Natural killer cell (primary cell): Measurements from ENCODE around the gene MELTF. TPM values are rescaled to one million over a fixed set of nuclear protein-coding genes. Genes with fewer than 3 reads are reported as not detected.
A peak's percentile ranks its signal among the peaks of the same experiment; 100 is the strongest.

ENCODE experiments used
- ATAC-seq, 3 donors: fragments of 150-1000 bp in 2 of 3; fragments of 200-7000 bp in 1 of 3; cut with Tn5 transposase; 1 replicate in 1 of 3; 2 replicates in 2 of 3; pipeline ENCODE4 v1.10.0; 2021; ENCODE audit warnings: mild to moderate bottlenecking in 2 of 3, moderate library complexity in 2 of 3
- DNase-seq, 2 donors: peaks; one replicate each; pipeline versions ENCODE4 v3.0.0 to v3.0.0-alpha.2; 2013 to 2021; ENCODE audit warnings: mixed read lengths in 1 of 2
- H3K27ac ChIP-seq: one replicate; pipeline ENCODE4 v1.5.1; 2013; ENCODE audit warnings: mild to moderate bottlenecking, low read length
- H3K27me3 ChIP-seq: one replicate; pipeline ENCODE4 v1.6.1; 2013; ENCODE audit warnings: low read length; ENCODE audit not compliant: control insufficient read depth, insufficient read depth
- H3K36me3 ChIP-seq: one replicate; pipeline ENCODE4 v1.6.1; 2013; ENCODE audit warnings: low read length; ENCODE audit not compliant: control insufficient read depth, insufficient read depth
- H3K4me1 ChIP-seq: one replicate; pipeline ENCODE4 v1.6.1; 2013; ENCODE audit warnings: low read length; ENCODE audit not compliant: control insufficient read depth, insufficient read depth
- H3K4me3 ChIP-seq: one replicate; pipeline ENCODE4 v1.5.1; 2013; ENCODE audit warnings: low read length
- H3K9me3 ChIP-seq: one replicate; pipeline ENCODE4 v1.6.1; 2013; ENCODE audit warnings: low read length; ENCODE audit not compliant: control insufficient read depth, insufficient read depth
- H3K27ac Mint-ChIP-seq, 2 donors: one replicate each; pipeline ENCODE4 v1.8.0; 2022; ENCODE audit warnings: mild to moderate bottlenecking in 2 of 2, mixed read lengths in 2 of 2, moderate library complexity in 1 of 2
- H3K27me3 Mint-ChIP-seq, 2 donors: one replicate each; pipeline ENCODE4 v1.8.0; 2022; ENCODE audit warnings: low read depth in 2 of 2, mixed read lengths in 2 of 2
- H3K36me3 Mint-ChIP-seq: one replicate; pipeline ENCODE4 v1.8.0; 2022; ENCODE audit warnings: mixed read lengths
- H3K4me1 Mint-ChIP-seq, 2 donors: one replicate each; pipeline ENCODE4 v1.8.0; 2022; ENCODE audit warnings: mixed read lengths in 2 of 2
- H3K4me3 Mint-ChIP-seq: one replicate; pipeline ENCODE4 v1.8.0; 2022; ENCODE audit warnings: mild to moderate bottlenecking, moderate library complexity, mixed read lengths
- H3K9me3 Mint-ChIP-seq, 2 donors: one replicate each; pipeline ENCODE4 v1.8.0; 2022; ENCODE audit warnings: mixed read lengths in 2 of 2
- CTCF ChIP-seq: fragments of 200-600 bp; IDR thresholded peaks from one replicate; pipeline ENCODE4 v1.8.0; 2022; ENCODE audit warnings: antibody characterized with exemption
- WGBS: methylation state at CpG from one replicate; pipeline ENCODE4 v1.1.7; 2013; ENCODE audit warnings: missing lambda C conversion rate; ENCODE audit not compliant: insufficient coverage; 5-methylcytosine and 5-hydroxymethylcytosine counted together
- intact Hi-C: fragments of 100-400 bp; cut with micrococcal nuclease; formaldehyde crosslinking; loops from one replicate; pipeline ENCODE4 v1.14.2; 2022
- total RNA-seq, 4 donors: library from RNA; stranded (reverse); fragments of 120-200 nt in 1 of 4; gene quantifications; one replicate each; pipeline versions ENCODE4 v1.2.3 to v1.2.4, GENCODE V29; 2013 to 2022

Gene MELTF
- total RNA-seq, 3 donors from 2014 or later (not counting 1 experiment from before 2014, with no cell fraction given), result 2.4 to 4.3 (median 4.0) TPM

- H3K27me3 ChIP-seq, result no peaks in the 10 kb centered on the region
- H3K27ac Mint-ChIP-seq, result no peak overlapping the region
- DNase-seq (peak in 1 of 2 donors; percentile 9), ATAC-seq (no peak)
- peaks cover 14% of the 10 kb centered on the region for H3K4me1 ChIP-seq
- no peaks in the 10 kb centered on the region for H3K9me3 Mint-ChIP-seq
- no peak overlapping the region for H3K4me3 ChIP-seq
- no peak for TF ChIP-seq CTCF
- H3K36me3 Mint-ChIP-seq, result no peaks in the 10 kb centered on the region
- no peaks in the 10 kb centered on the region for H3K27me3 Mint-ChIP-seq
- H3K4me3 Mint-ChIP-seq, result no peak overlapping the region
- H3K4me1 Mint-ChIP-seq, result peaks cover 5 to 24% of the 10 kb centered on the region in 2 donors
- intact Hi-C loops, result loop anchor here (5.0 kb wide), 1 partner anchor 428 kb away; no protein-coding TSS in a partner anchor
- no peaks in the 10 kb centered on the region for H3K36me3 ChIP-seq
- 95% methylated on average over 10 of the region's 10 CpGs for WGBS
- no peak overlapping the region for H3K27ac ChIP-seq
- H3K9me3 ChIP-seq, result no peaks in the 10 kb centered on the region
Measured at GRCh38 chr3:196965804-196966173, 63.8 kb downstream of the MELTF start.

GRCh38 chr3:196965112-196965803, 64.4 kb downstream of the MELTF start:
- peaks cover 5 to 19% of the 10 kb centered on the region in 2 donors for H3K4me1 Mint-ChIP-seq
- Histone ChIP-seq H3K4me1 (peaks cover 12% of the 10 kb centered on the region), H3K9me3 (no peaks in the 10 kb centered on the region), H3K27ac (no peak overlapping the region), H3K4me3 (no peak overlapping the region), H3K36me3 (no peaks in the 10 kb centered on the region), H3K27me3 (no peaks in the 10 kb centered on the region)
- no peak for TF ChIP-seq CTCF
- DNase-seq (peak in 1 of 2 donors; percentile 8), ATAC-seq (no peak)
- 93% methylated on average over 11 of the region's 11 CpGs for WGBS
- intact Hi-C loops, result loop anchor here (5.0 kb wide), 1 partner anchor 428 kb away; no protein-coding TSS in a partner anchor
- no peak overlapping the region for H3K27ac Mint-ChIP-seq
- H3K27me3 Mint-ChIP-seq, result no peaks in the 10 kb centered on the region
- H3K9me3 Mint-ChIP-seq, result no peaks in the 10 kb centered on the region
- H3K4me3 Mint-ChIP-seq, result no peak overlapping the region
- H3K36me3 Mint-ChIP-seq, result no peaks in the 10 kb centered on the region

DNA sequence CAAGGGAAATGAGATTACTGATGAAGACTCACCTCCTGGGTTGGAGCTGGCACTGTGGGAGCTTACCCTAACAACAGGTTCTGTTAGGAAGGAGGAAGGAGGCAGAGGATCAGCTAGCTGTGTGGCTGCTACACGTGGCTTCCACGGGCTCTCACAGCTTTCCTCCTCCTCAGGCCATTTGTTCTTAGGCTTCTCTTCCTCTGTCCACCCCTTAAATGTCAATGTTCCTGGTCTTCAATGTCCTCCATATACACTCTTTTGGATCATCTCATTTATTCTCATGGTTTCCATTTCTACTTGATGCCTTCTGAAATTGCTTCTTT, 66.0 kb downstream of the MELTF start:
- H3K4me3 ChIP-seq, result no peak overlapping the region
- H3K27ac ChIP-seq, result no peak overlapping the region
- H3K9me3 Mint-ChIP-seq, result no peaks in the 10 kb centered on the region
- H3K36me3 ChIP-seq, result no peaks in the 10 kb centered on the region
- no peaks in the 10 kb centered on the region for H3K27me3 Mint-ChIP-seq
- no peaks in the 10 kb centered on the region for H3K36me3 Mint-ChIP-seq
- 92% methylated on average over 2 of the region's 2 CpGs for WGBS
- no peaks in the 10 kb centered on the region for H3K9me3 ChIP-seq
- H3K4me1 Mint-ChIP-seq, result peaks cover 0 to 16% of the 10 kb centered on the region in 2 donors
- ATAC-seq (no peak), DNase-seq (no peak)
- peaks cover 8% of the 10 kb centered on the region for H3K4me1 ChIP-seq
- intact Hi-C loops, result no loop called here
- no peak overlapping the region for H3K4me3 Mint-ChIP-seq
- H3K27ac Mint-ChIP-seq, result no peak overlapping the region
- no peak for TF ChIP-seq CTCF
- H3K27me3 ChIP-seq, result no peaks in the 10 kb centered on the region
